ENCODE data around the gene MAPK10. TPM values are rescaled to one million over a fixed set of nuclear protein-coding genes. Genes with fewer than 3 reads are reported as not detected.

The MAPK10 gene
- total and polyA plus RNA-seq, 2 of the 8 experiments (the other 6 are each of a cell fraction or from before 2014, with no cell fraction given) = 2.5 to 3.1 TPM

GRCh38 chr4:86367577-86367976 lies 7.7 kb upstream of the MAPK10 start:
- Histone ChIP-seq H4K20me1 (replicated peaks in 1 of 2; ENCODE audit: control insufficient read depth in 1 of 2, insufficient read depth in 2 of 2, low read length in 2 of 2) (no peaks in the 10 kb centered on the region), H3K4me1 (replicated peaks in 1 of 4; ENCODE audit: control insufficient read depth in 3 of 4, insufficient read depth in 4 of 4, low read length in 3 of 4) (peaks cover 0 to 3% (median 0%) of the 10 kb centered on the region in 4 experiments; a peak in 1 of 7 replicates), H4K8ac (ENCODE audit: extremely low read depth, insufficient read depth, low read length) (no peak overlapping the region), H3K9me3 (ENCODE audit: insufficient read depth in 2 of 2, low read depth in 1 of 2, low read length in 1 of 2) (no peaks in the 10 kb centered on the region), H3K4me2 (ENCODE audit: insufficient read depth in 1 of 2, low read depth in 2 of 2, low read length in 2 of 2) (no peak overlapping the region), H3K4ac (replicated peaks; ENCODE audit: insufficient read length, low read depth, low read length) (no peak overlapping the region), H2BK15ac (ENCODE audit: low read length) (no peak overlapping the region), H3K23me2 (ENCODE audit: low read depth, low read length) (no peaks in the 10 kb centered on the region), H2AK5ac (ENCODE audit: low read depth, low read length) (no peak overlapping the region), H3K4me3 (ENCODE audit: extremely low read depth in 1 of 4, insufficient read depth in 2 of 4, low read depth in 3 of 4, low read length in 4 of 4) (no peak overlapping the region), H4K5ac (ENCODE audit: insufficient read length, low read depth, low read length) (no peak overlapping the region), H2BK120ac (replicated peaks; ENCODE audit: low read depth, low read length) (no peak overlapping the region), H3K23ac (ENCODE audit: insufficient read length) (no peak overlapping the region), H3K18ac (ENCODE audit: extremely low read depth, low read length) (no peak overlapping the region), H3K9ac (replicated peaks in 1 of 4; ENCODE audit: extremely low read depth in 1 of 4, low read depth in 3 of 4, low read length in 3 of 4) (no peak overlapping the region), H3K36me3 (ENCODE audit: control insufficient read depth in 2 of 4, insufficient read depth in 4 of 4, low read length in 3 of 4) (no peaks in the 10 kb centered on the region), H3K27ac (ENCODE audit: low read depth, low read length) (no peak overlapping the region), H3K14ac (ENCODE audit: insufficient read length) (no peak overlapping the region), H2AFZ (ENCODE audit: low read length) (no peak overlapping the region), H2BK12ac (ENCODE audit: low read depth, low read length) (no peak overlapping the region), H3K79me2 (ENCODE audit: control insufficient read depth in 1 of 2, insufficient read depth in 2 of 2, low read length in 2 of 2) (no peaks in the 10 kb centered on the region), H2BK5ac (ENCODE audit: low read depth, low read length) (no peak overlapping the region), H3K56ac (replicated peaks; ENCODE audit: insufficient read length, low read depth, low read length) (no peak overlapping the region), H3K79me1 (ENCODE audit: low read depth, low read length) (no peaks in the 10 kb centered on the region), H2BK20ac (ENCODE audit: low read length) (no peak overlapping the region), H3K27me3 (replicated peaks in 1 of 4; ENCODE audit: control insufficient read depth in 3 of 4, extremely low read depth in 1 of 4, insufficient read depth in 3 of 4, low read length in 3 of 4) (no peaks in the 10 kb centered on the region), H4K91ac (replicated peaks; ENCODE audit: insufficient read length, low read length) (no peak overlapping the region)
- FAIRE-seq (no peak), DNase-seq (ENCODE audit: low read depth in 1 of 2, low spot score in 2 of 2) (no peak)
- CTCF ChIA-PET (ENCODE audit: partially characterized antibody) = interaction anchor here (0.8 kb wide), 1 partner anchor 1444 kb away, joined by 3 read pairs; no protein-coding TSS in a partner anchor
- POLR2A ChIA-PET (ENCODE audit: partially characterized antibody) = no interaction called here
- WGBS, 2 experiments (ENCODE audit: extremely low coverage in 1 of 2, insufficient coverage in 1 of 2, insufficient read length in 1 of 2, insufficient replicate concordance in 2 of 2, low coverage in 1 of 2, low lambda C conversion rate in 2 of 2, missing lambda C conversion rate in 1 of 2) = 94% methylated on average over 1 of the region's 1 CpG; no CpG with 5 or more reads in 1 of the 2 experiments
- no peak for TF ChIP-seq YY1 (IDR thresholded peaks at IDR 0.05; ENCODE audit: low read depth, low read length)
- no peak for TF ChIP-seq HDAC2 (IDR thresholded peaks at IDR 0.05; ENCODE audit: borderline replicate concordance in 1 of 2, low read depth in 2 of 2, low read length in 2 of 2)
- TF ChIP-seq CHD1 (IDR thresholded peaks at IDR 0.05; ENCODE audit: low read depth, low read length) = no peak
- TF ChIP-seq SP2 (IDR thresholded peaks at IDR 0.05; ENCODE audit: low read length) = no peak
- TF ChIP-seq E2F6 (IDR thresholded peaks at IDR 0.05) = no peak
- TF ChIP-seq CHD2 (IDR thresholded peaks at IDR 0.05; ENCODE audit: low read length) = no peak
- TF ChIP-seq FOSL1 (IDR thresholded peaks at IDR 0.05; ENCODE audit: insufficient read depth, low read depth, low read length) = no peak
- no peak for TF ChIP-seq MAX (IDR thresholded peaks at IDR 0.05)
- TF ChIP-seq, protein P1, sequence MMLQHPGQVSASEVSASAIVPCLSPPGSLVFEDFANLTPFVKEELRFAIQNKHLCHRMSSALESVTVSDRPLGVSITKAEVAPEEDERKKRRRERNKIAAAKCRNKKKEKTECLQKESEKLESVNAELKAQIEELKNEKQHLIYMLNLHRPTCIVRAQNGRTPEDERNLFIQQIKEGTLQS (IDR thresholded peaks at IDR 0.05; ENCODE audit: insufficient read depth, low read depth, low read length) = no peak
- no peak for TF ChIP-seq CREB1 (IDR thresholded peaks at IDR 0.05)
- TF ChIP-seq RBBP5 (IDR thresholded peaks at IDR 0.05; ENCODE audit: borderline replicate concordance, low read depth, low read length) = no peak
- TF ChIP-seq BCL11A (IDR thresholded peaks at IDR 0.05; ENCODE audit: low read depth in 2 of 2, low read length in 2 of 2) = no peak
- no peak for TF ChIP-seq ZNF274 (IDR thresholded peaks at IDR 0.05; ENCODE audit: borderline replicate concordance, extremely low read depth, low read length)
- TF ChIP-seq RXRA (IDR thresholded peaks at IDR 0.05; ENCODE audit: insufficient read depth, low read depth, low read length) = no peak
